GM19043 (cell line): ENCODE results near the gene ALKBH6.

Experiments used
- ATAC-seq: cut with Tn5 transposase; IDR thresholded peaks from one replicate; pipeline ENCODE4 v1.9.1; 2021; ENCODE audit warnings: low read depth; ENCODE audit not compliant: unreplicated experiment

ALKBH6 gene

GRCh38 chr19:35960432-35960972 is 53.5 kb downstream of the ALKBH6 start:
- ATAC-seq, result no peak

- ATAC-seq, result no peak
Measured at GRCh38 chr19:35959968-35960320, 54.1 kb downstream of the ALKBH6 start.
